ENCODE results near the gene STAB1.

GRCh38 chr3:52468336-52468735 is 26.8 kb upstream of the STAB1 start:
- TF ChIP-seq, protein P1, sequence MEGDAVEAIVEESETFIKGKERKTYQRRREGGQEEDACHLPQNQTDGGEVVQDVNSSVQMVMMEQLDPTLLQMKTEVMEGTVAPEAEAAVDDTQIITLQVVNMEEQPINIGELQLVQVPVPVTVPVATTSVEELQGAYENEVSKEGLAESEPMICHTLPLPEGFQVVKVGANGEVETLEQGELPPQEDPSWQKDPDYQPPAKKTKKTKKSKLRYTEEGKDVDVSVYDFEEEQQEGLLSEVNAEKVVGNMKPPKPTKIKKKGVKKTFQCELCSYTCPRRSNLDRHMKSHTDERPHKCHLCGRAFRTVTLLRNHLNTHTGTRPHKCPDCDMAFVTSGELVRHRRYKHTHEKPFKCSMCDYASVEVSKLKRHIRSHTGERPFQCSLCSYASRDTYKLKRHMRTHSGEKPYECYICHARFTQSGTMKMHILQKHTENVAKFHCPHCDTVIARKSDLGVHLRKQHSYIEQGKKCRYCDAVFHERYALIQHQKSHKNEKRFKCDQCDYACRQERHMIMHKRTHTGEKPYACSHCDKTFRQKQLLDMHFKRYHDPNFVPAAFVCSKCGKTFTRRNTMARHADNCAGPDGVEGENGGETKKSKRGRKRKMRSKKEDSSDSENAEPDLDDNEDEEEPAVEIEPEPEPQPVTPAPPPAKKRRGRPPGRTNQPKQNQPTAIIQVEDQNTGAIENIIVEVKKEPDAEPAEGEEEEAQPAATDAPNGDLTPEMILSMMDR (conservative IDR thresholded peaks at IDR 0.05; ENCODE audit: low read length): no peak
- no peak for TF ChIP-seq EZH2phosphoT487 (IDR thresholded peaks at IDR 0.05; ENCODE audit: borderline replicate concordance)

All from Loucy (cell line).